GM19099 (cell line): ENCODE data around the gene HBZ.

Experiments
- POLR2A ChIP-seq: IDR thresholded peaks from 3 replicates; pipeline ENCODE4 v1.6.1; 2011; ENCODE audit warnings: low read depth; ENCODE audit not compliant: insufficient read length; ENCODE audit errors: extremely low read depth

The HBZ gene

GRCh38 chr16:177394-177822, 25.0 kb downstream of the HBZ start:
- no peak for TF ChIP-seq POLR2A

GRCh38 chr16:177981-178667, 25.7 kb downstream of the HBZ start:
- no peak for TF ChIP-seq POLR2A

DNA sequence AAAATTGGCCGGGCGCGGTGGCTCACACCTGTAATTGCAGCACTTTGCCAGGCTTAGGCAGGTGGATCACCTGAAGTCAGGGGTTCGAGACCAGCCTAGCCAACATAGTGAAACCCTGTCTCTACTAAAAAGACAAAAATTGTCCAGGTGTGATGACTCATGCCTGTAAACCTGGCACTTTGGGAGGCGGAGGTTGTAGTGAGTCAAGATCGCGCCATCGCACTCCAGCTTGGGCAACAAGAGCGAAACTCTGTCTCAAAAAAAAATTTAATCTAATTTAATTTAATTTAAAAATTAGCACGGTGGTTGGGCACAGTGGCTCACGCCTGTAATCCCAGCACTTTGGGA, 26.2 kb downstream of the HBZ start:
- no peak for TF ChIP-seq POLR2A

DNA sequence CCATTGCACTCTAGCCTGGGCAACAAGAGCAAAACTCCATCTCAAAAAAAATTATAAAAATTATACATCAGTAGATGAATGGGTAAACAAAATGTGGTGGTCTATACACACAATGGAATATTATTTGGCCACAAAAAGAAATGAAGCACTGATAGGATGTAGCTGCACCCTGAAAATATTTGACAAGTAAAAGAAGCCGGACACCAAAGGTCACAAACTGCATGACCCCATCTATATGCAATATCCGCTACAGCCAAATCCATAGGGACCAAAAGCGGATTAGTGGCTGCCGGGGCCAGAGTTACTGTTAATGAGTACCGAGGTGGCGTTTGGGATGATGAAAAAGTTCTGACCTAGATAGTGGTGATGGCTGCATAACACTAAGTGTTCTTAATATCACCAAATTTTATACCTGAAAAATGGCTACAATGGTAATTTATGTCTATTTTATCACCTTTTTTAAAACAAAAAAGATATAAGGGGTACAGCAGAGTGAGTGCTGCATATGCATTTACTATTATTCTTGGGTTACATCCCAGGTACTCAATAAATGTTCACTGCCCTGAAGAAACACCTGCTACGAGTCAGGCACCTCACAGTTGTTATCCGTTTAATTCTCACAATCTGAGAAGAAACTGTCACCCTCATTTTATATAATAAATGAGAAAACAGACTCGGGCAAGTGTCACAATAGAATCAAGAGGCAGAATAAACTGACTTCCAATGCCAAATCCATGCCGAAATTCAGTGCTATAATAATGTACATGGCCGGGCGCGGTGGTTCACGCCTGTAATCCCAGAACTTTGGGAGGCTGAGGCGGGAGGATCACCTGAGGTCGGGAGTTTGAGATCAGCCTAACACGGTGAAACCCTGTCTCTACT, 27.0 kb downstream of the HBZ start:
- TF ChIP-seq POLR2A: no peak

DNA sequence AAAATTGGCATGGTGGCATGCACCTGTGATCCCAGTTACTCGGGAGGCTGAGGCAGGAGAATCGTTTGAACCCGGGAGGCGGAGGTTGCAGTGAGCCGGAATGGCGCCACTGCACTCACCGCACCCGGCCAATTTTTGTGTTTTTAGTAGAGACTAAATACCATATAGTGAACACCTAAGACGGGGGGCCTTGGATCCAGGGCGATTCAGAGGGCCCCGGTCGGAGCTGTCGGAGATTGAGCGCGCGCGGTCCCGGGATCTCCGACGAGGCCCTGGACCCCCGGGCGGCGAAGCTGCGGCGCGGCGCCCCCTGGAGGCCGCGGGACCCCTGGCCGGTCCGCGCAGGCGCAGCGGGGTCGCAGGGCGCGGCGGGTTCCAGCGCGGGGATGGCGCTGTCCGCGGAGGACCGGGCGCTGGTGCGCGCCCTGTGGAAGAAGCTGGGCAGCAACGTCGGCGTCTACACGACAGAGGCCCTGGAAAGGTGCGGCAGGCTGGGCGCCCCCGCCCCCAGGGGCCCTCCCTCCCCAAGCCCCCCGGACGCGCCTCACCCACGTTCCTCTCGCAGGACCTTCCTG, 27.7 kb downstream of the HBZ start, which contains the start of gene HBQ1:
Gene HBQ1 (plus strand): TSS at position 359 of the 575 bp plus-strand sequence. CDS start 28 bp downstream, at position 387.
- TF ChIP-seq POLR2A: no peak

DNA sequence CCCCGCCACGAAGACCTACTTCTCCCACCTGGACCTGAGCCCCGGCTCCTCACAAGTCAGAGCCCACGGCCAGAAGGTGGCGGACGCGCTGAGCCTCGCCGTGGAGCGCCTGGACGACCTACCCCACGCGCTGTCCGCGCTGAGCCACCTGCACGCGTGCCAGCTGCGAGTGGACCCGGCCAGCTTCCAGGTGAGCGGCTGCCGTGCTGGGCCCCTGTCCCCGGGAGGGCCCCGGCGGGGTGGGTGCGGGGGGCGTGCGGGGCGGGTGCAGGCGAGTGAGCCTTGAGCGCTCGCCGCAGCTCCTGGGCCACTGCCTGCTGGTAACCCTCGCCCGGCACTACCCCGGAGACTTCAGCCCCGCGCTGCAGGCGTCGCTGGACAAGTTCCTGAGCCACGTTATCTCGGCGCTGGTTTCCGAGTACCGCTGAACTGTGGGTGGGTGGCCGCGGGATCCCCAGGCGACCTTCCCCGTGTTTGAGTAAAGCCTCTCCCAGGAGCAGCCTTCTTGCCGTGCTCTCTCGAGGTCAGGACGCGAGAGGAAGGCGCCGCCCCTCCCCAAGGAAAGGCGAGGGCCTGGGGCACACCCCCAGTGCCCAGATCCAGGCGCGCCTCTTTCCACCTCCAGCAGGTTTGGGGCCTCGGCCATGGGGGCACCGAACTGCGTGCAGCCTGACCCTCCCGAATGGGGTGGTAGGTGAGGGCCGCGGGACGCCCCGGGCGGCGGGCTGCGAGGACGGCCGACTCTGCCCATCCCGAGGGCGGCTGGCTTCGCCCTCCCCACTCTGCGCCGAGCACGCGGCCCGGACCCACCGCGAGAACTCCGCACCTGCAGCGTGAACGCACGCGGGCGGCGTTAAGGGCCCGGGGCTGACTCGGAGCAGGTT, 28.5 kb downstream of the HBZ start:
- no peak for TF ChIP-seq POLR2A

DNA sequence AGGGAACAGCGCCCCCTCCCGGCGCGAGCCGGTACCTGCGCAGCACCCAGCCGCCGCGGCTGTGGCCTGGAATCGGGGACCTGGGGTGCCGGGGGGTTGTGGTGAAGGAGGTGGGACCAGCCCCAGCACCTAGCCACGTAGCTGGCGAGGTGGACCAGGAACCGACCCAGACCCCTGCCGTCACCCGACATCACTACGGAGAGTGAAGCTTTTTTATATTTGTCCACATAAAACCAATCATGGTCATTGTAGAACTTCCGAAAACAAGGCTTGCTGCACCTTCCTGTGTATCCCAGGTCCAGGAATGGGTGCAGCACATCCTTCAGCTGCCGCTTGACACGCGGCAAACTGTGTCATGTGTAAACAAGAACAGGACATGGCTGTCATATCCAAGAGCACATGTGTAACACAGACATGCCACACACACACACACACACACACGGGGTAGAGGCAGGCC, 29.1 kb downstream of the HBZ start:
- TF ChIP-seq POLR2A: no peak

DNA sequence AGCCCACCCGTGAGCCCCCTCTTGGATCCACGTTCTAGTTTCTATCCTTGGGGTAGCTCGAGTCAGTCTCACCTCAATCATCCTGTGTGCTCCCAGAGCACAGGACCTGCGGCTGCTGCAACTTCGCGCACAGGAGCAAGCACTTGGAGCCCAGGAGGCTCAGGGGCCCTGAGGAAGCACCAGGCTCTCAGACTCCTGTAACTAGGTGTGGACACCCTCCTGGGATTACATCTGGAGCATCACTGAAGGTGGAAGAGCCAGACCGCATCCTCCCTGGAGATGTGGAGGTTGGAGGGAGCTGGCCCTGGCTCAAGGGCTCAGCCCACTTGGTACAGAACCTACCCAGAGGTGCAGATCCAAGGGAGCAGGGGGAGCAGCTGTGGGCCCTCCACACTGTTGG, 30.6 kb downstream of the HBZ start:
- TF ChIP-seq POLR2A: no peak

GRCh38 chr16:185213-185612, 32.8 kb downstream of the HBZ start:
- TF ChIP-seq POLR2A: no peak

- TF ChIP-seq POLR2A: no peak
Observed at GRCh38 chr16:185691-186090, 33.2 kb downstream of the HBZ start.

DNA sequence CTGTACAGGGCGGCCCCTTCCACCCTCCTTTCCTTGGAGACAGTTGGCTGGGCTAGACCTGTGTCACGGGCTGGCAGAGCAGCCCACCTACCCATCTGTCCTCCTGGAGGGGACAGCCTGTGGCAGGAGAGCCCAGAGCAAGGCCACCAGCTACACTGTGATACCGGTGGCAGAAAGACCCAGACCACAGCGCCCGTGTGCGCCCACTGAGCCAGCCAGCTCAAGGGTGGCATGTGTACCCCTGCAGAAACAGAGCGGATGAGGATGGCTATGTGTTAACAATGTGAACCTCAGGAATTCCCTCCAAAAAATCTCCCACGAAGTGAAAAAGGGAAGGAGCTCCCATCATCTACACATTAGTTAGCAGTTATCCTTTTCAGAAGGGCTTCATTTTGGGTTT, 34.9 kb downstream of the HBZ start:
- no peak for TF ChIP-seq POLR2A

DNA sequence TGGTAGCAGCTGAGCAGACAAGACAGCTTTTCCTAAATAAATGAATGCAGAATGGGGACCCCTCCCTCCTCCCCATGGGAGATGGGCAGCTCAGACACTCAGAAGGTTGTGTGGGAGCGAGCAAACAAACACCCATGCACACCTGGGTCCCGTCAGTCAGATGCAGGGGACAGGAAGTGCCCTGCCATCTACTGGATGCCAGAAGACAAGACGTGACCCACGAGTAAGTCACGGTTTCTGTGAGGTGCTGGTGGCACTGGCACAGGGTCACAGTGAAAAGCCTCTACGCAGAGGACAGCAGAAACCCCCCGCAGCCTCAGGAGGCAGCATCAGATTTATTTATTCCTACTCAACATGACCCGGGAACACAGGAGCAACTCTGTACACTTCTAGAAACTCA, 36.2 kb downstream of the HBZ start:
- no peak for TF ChIP-seq POLR2A

GRCh38 chr16:189604-190186, 37.3 kb downstream of the HBZ start:
- no peak for TF ChIP-seq POLR2A

- TF ChIP-seq POLR2A: no peak
Observed at GRCh38 chr16:191831-192230, 39.4 kb downstream of the HBZ start.
